ENCODE results near the gene PRR7.

Gene PRR7

GRCh38 chr5:177455036-177455660 lies 8.5 kb downstream of the PRR7 start:
- peak overlapping the region; percentile 54 for H3K4me3 ChIP-seq (ENCODE audit: low read length)
- peak; percentile 45 for TF ChIP-seq CTCF (IDR thresholded peaks at IDR 0.05; ENCODE audit: insufficient read depth, low read depth, low read length, missing control alignments)
- DNase-seq (ENCODE audit: low read depth), result peak; percentile 81

GRCh38 chr5:177455661-177456590 lies 9.3 kb downstream of the PRR7 start:
- H3K4me3 ChIP-seq (ENCODE audit: low read length), result peak overlapping the region; percentile 54
- peak; percentile 90 for TF ChIP-seq CTCF (IDR thresholded peaks at IDR 0.05; ENCODE audit: insufficient read depth, low read depth, low read length, missing control alignments)
- DNase-seq (ENCODE audit: low read depth), result peak; percentile 92

GRCh38 chr5:177456591-177456964 lies 10.0 kb downstream of the PRR7 start:
- no peak for TF ChIP-seq CTCF (IDR thresholded peaks at IDR 0.05; ENCODE audit: insufficient read depth, low read depth, low read length, missing control alignments)
- no peak for DNase-seq (ENCODE audit: low read depth)
- no peak overlapping the region for H3K4me3 ChIP-seq (ENCODE audit: low read length)

GRCh38 chr5:177456976-177457851 lies 10.6 kb downstream of the PRR7 start:
- peak; percentile 96 for DNase-seq (ENCODE audit: low read depth)
- TF ChIP-seq CTCF (IDR thresholded peaks at IDR 0.05; ENCODE audit: insufficient read depth, low read depth, low read length, missing control alignments), result peak; percentile 60
- no peak overlapping the region for H3K4me3 ChIP-seq (ENCODE audit: low read length)

- DNase-seq (ENCODE audit: low read depth), result no peak
- no peak overlapping the region for H3K4me3 ChIP-seq (ENCODE audit: low read length)
- TF ChIP-seq CTCF (IDR thresholded peaks at IDR 0.05; ENCODE audit: insufficient read depth, low read depth, low read length, missing control alignments), result no peak
These were observed 11.5 kb downstream of the PRR7 start for GRCh38 chr5:177457852-177458681.

- TF ChIP-seq CTCF (IDR thresholded peaks at IDR 0.05; ENCODE audit: insufficient read depth, low read depth, low read length, missing control alignments), result no peak
- H3K4me3 ChIP-seq (ENCODE audit: low read length), result no peak overlapping the region
- no peak for DNase-seq (ENCODE audit: low read depth)
These were observed 12.3 kb downstream of the PRR7 start for GRCh38 chr5:177458912-177459350.

Measured in epithelial cell of esophagus (primary cell).